ENCODE data around the gene ING1. TPM values are rescaled to one million over a fixed set of nuclear protein-coding genes. Genes with fewer than 3 reads are reported as not detected.

The ING1 gene
- total and polyA plus RNA-seq, 2 of the 4 experiments (the other 2 are of a cell fraction), result 9.1 to 13.5 TPM

- no peak for TF ChIP-seq SMC3 (IDR thresholded peaks at IDR 0.05; ENCODE audit: low read depth, low read length)
Observed at GRCh38 chr13:110772091-110772984, 58.8 kb downstream of the ING1 start (continued).

Other genes starting within 250 kb of the ING1 start
- 3.6 and 3.8 TPM in 2 replicates for gene RAB20, start 152.0 kb upstream of the ING1 start, total RNA-seq (2012; rRNA removed)
- 4.7 and 5.1 TPM in 2 replicates for gene RAB20, start 152.0 kb upstream of the ING1 start, polyA plus RNA-seq (2012; rRNA removed)
- 9.4 and 10.2 TPM in 2 replicates for gene NAXD, start 98.2 kb upstream of the ING1 start, total RNA-seq (2012; rRNA removed)
- 24.4 and 27.2 TPM in 2 replicates for gene NAXD, start 98.2 kb upstream of the ING1 start, polyA plus RNA-seq (2012; rRNA removed)
- 71.4 and 76.2 TPM in 2 replicates for gene CARS2, start 7.6 kb upstream of the ING1 start, total RNA-seq (2012; rRNA removed)
- gene CARS2, start 7.6 kb upstream of the ING1 start, polyA plus RNA-seq (2012; rRNA removed), result 75.1 and 76.4 TPM in 2 replicates
- 18.3 and 24.2 TPM in 2 replicates for gene ANKRD10, start 201.4 kb downstream of the ING1 start, total RNA-seq (2012; rRNA removed)
- 24.2 and 31.1 TPM in 2 replicates for gene ANKRD10, start 201.4 kb downstream of the ING1 start, polyA plus RNA-seq (2012; rRNA removed)

Data from IMR-90 (cell line).